ENCODE data around the gene SLC22A12. TPM values are rescaled to one million over a fixed set of nuclear protein-coding genes. Genes with fewer than 3 reads are reported as not detected.

The SLC22A12 gene
- total and polyA plus RNA-seq, 2 experiments from 2014 or later: not detected

DNA sequence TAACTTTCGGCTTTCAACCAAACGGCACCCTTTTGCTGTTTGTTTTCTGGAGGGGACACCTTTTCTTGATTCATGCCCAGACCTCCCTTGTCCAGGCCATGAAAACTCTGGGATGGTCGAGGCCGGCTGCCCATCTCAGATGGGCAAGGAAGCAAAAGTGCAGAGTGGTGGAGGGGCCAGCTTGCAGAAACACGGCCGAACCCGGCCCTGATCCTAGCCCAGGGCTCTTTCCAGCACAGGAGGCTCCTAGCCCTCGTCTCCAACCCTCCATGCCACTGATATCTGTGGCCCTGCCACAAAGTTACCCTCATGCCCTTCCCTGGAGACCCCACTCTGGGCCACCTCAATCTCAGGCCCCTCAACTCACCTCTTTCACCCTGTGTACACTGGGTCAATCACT lies 18.9 kb upstream of the SLC22A12 start:
- Histone ChIP-seq H3K4me1 (ENCODE audit: low read depth) (peaks cover 1% of the 10 kb centered on the region), H3K27me3 (no peaks in the 10 kb centered on the region), H3K36me3 (no peaks in the 10 kb centered on the region), H3K4me3 (no peak overlapping the region), H3K9me3 (ENCODE audit: low read depth) (no peaks in the 10 kb centered on the region), H3K27ac (no peak overlapping the region)
- no peak for TF ChIP-seq CTCF (IDR thresholded peaks at IDR 0.05; ENCODE audit: low read depth, low read length)
- DNase-seq (ENCODE audit: low read depth in 1 of 2, low spot score in 1 of 2): no peak

DNA sequence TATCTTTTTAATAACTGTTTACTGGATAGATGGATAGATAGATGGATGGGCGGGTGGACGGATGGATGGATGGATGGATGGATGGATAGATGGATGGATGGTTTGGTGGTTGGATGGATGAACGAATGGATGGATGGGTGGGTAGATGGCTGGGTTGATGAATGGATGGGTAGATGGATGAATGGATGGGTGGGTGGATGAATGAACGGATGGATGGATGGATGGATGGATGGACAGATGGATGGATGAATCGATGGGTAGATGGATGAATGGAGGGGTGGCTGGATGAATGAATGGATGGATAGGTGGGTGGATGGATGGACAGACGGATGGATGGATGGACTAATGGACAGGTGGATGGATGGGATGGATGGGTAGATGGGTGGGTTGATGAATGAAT lies 13.8 kb upstream of the SLC22A12 start:
- TF ChIP-seq CTCF (IDR thresholded peaks at IDR 0.05; ENCODE audit: low read depth, low read length): no peak
- Histone ChIP-seq H3K4me3 (no peak overlapping the region), H3K9me3 (ENCODE audit: low read depth) (no peaks in the 10 kb centered on the region), H3K36me3 (no peaks in the 10 kb centered on the region), H3K27ac (no peak overlapping the region), H3K4me1 (ENCODE audit: low read depth) (no peaks in the 10 kb centered on the region), H3K27me3 (no peaks in the 10 kb centered on the region)
- no peak for DNase-seq (ENCODE audit: low read depth in 1 of 2, low spot score in 1 of 2)

- no peak overlapping the region for H3K27ac ChIP-seq
Observed at GRCh38 chr11:64580412-64580811, 10.6 kb upstream of the SLC22A12 start.

DNA sequence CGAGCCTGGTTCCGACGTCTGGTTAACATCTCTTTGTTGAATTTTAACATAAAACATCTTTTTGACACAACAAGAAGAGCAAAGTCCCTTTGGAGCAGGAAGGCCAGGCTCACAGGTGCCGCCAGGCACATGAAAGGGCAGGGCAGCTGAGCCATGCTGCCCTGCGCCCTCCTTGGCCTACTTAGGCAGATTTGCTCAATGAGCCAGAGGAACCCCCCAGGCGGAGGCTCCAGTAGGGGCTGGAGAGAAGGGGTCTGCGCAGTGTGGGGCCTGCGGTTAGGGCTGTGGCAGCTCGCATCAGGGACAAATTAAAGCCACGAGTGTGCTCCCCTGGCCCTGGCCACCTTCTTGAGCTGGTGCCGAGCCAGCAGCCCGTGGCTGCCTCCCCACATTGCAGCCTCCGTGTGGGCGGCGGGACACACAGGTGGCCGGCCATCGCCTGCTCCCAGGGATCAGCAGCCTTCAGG lies 9.9 kb upstream of the SLC22A12 start:
- Histone ChIP-seq H3K36me3 (no peaks in the 10 kb centered on the region), H3K27ac (no peak overlapping the region), H3K4me1 (ENCODE audit: low read depth) (no peaks in the 10 kb centered on the region), H3K4me3 (no peak overlapping the region), H3K27me3 (no peaks in the 10 kb centered on the region), H3K9me3 (ENCODE audit: low read depth) (no peaks in the 10 kb centered on the region)
- no peak for TF ChIP-seq CTCF (IDR thresholded peaks at IDR 0.05; ENCODE audit: low read depth, low read length)
- no peak for DNase-seq (ENCODE audit: low read depth in 1 of 2, low spot score in 1 of 2)

More at GRCh38 chr11:64580412-64580811, 10.6 kb upstream of the SLC22A12 start:
- Histone ChIP-seq H3K4me1 (ENCODE audit: low read depth) (no peaks in the 10 kb centered on the region), H3K27me3 (no peaks in the 10 kb centered on the region), H3K9me3 (ENCODE audit: low read depth) (no peaks in the 10 kb centered on the region), H3K4me3 (no peak overlapping the region), H3K36me3 (no peaks in the 10 kb centered on the region)
- no peak for TF ChIP-seq CTCF (IDR thresholded peaks at IDR 0.05; ENCODE audit: low read depth, low read length)
- peak in 1 of 2 donors; percentile 42 for DNase-seq (ENCODE audit: low read depth in 1 of 2, low spot score in 1 of 2)

- TF ChIP-seq CTCF (IDR thresholded peaks at IDR 0.05; ENCODE audit: low read depth, low read length): no peak
- no peaks in the 10 kb centered on the region for H3K36me3 ChIP-seq
- no peaks in the 10 kb centered on the region for H3K27me3 ChIP-seq
- H3K4me3 ChIP-seq: no peak overlapping the region
- no peak for DNase-seq (ENCODE audit: low read depth in 1 of 2, low spot score in 1 of 2)
- H3K9me3 ChIP-seq (ENCODE audit: low read depth): no peaks in the 10 kb centered on the region
- no peak overlapping the region for H3K27ac ChIP-seq
- no peaks in the 10 kb centered on the region for H3K4me1 ChIP-seq (ENCODE audit: low read depth)
Observed at GRCh38 chr11:64582885-64583284, 8.1 kb upstream of the SLC22A12 start.

Data from cardiac muscle cell (in vitro differentiated cells and primary cell).